Measurements from ENCODE around the gene SDF2L1.

GRCh38 chr22:21665047-21665851, 23.1 kb downstream of the SDF2L1 start:
- TF ChIP-seq EZH2 (IDR thresholded peaks at IDR 0.05) (no peak), POLR2AphosphoS5 (IDR thresholded peaks at IDR 0.05; ENCODE audit: borderline replicate concordance, low read depth, low read length) (no peak)
